ENCODE results near the gene CCDC6.

CCDC6 gene

DNA sequence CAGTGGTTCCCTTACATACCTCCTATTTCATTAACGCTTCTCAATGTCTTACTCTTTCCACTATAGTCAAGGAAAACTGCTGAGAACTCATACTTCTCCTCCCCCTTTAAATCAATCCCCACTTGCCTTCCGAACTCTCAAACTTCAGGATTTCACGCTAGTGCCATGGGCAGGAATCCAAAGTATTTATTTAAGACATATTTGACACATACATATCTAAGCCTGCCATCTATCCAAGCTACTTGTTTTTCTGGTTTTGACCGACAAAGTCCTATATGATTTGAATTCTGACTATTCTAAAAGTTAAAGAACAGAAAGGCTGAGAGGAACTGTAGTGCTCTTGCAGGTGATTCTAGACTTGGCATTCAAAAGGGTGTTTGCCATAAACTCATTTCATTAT, 51.8 kb downstream of the CCDC6 start:
- no peak overlapping the region for H3K4me3 ChIP-seq (ENCODE audit: low read depth, low read length)

- no peak overlapping the region for H3K4me3 ChIP-seq (ENCODE audit: low read depth, low read length)
Observed at GRCh38 chr10:59852670-59853069, 53.7 kb downstream of the CCDC6 start.

DNA sequence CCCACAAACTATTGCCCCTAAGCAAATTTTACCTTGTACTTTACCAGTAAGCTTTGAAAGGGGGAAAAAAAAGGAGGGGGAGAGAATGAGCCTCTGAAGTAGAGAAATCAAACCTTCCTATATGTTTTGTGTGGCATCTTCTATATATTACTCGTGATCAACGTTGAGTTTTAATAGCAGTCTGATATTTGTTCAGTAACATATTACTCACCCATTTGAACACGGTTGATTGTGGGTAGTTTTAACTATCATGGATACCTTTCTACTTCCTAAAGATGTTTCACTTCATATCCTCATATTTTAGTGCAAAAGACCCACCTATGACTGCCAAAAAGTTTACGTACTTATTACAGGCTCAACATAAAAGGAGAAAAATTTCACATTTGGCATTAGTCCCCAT, 54.5 kb downstream of the CCDC6 start:
- no peak overlapping the region for H3K4me3 ChIP-seq (ENCODE audit: low read depth, low read length)

DNA sequence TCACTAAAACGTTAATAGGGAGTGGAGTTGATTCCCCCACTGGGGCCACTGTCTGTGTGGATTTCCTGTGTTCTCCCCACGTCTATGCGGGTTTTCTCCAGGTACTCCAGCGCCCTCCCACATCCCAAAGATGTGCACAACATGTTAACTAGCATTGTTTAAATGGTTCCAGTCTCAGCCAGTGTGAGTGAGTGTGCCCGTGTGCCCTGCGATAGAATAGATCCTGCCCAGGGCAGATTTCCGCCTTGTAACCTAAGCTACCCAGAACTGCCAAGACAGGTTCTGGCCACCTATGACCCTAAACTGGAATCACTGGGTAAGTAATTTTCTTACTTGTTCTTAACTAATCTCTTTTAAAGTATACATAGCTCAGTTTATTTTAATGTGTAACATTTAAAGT, 58.5 kb downstream of the CCDC6 start:
- H3K4me3 ChIP-seq (ENCODE audit: low read depth, low read length) = no peak overlapping the region

DNA sequence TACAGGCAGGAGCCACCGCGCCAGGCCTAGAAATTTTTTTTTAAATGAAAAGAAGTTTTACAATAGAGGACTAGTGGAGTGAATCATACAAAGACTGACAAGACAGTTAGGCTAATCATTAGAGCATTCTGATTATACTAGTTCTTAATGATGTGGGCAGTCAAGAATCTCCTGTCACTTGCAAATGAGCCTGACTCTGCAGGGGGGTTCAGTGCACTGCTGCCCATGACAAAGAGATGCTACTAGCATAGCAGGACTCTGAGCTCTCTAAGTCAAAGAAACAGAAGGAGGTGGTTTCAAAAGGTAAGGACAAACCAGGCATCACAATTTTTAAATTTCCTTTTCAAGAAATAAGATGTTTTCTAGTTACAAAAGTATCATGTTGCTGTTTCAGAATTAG, 59.0 kb downstream of the CCDC6 start:
- no peak overlapping the region for H3K4me3 ChIP-seq (ENCODE audit: low read depth, low read length)

DNA sequence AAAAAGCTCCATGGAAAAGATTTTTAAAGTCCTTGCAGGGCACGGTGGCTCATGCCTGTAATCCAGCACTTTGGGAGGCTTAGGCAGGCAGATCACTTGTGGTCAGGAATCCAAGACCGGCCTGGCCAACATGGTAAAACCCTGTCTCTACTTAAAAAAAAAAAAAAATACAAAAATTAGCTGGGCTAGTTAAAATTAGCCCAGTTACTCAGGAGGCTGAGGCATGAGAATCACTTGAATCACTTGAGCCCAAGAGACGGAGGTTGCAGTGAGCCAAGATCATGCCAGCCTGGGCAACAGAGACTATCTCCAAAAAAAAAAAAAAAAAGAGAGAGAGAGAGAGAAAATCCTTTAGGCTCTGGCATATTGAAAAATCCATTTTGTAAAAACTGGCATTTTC, 61.9 kb downstream of the CCDC6 start:
- no peak overlapping the region for H3K4me3 ChIP-seq (ENCODE audit: low read depth, low read length)

DNA sequence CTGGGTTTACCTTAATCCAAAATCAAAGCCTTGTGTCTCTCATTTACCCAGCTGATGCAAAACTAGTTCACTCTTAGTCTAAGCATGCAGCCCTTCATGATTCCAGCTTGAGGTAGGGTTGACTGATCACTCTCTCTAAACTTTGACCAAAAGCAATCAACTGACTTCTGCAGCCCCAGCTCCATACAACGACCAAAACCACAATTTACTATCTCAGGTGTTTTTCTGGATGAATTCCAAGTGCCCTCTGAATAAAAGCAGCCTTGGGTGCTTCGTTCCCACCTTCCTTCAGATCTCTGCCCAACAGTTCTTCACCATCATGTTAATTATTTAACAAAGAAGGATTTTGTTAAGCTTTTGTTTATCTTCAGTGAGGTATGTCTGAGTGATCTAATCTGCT, 62.6 kb downstream of the CCDC6 start:
- H3K4me3 ChIP-seq (ENCODE audit: low read depth, low read length) = no peak overlapping the region

- H3K4me3 ChIP-seq (ENCODE audit: low read depth, low read length) = no peak overlapping the region
Observed at GRCh38 chr10:59839576-59839975, 66.8 kb downstream of the CCDC6 start.

DNA sequence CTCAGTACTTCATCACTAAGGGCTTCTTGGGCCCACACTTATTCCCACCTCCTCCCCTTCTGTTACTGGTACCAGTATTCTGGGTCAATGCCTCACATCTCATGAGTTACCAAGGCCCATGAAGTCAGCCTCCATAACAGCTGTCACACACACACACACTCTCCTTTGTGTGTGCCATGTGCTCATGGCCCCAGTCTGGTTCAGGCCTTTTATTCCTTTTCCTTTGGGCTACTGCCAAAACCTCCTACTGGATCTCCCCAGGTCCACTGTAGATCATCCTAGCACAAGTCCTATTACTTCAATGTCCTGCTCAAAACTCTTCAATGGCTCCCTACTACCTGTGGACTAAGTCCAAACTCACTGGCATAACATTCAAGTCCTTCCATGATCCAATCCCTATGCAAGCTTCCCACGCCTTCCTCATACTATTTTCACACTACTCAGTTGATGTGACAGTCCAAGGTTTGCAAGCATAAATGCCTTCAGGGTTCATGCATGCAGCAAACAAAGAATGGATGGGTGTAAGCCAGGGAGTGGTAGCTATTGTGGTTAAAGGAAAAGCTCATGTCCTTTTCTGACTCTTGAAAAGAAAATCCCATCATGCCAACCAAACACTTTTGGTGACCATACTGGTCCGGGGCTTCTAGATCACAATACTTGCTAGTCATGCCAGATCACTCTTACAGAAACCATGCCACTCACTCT, 68.1 kb downstream of the CCDC6 start:
- no peak overlapping the region for H3K4me3 ChIP-seq (ENCODE audit: low read depth, low read length)

DNA sequence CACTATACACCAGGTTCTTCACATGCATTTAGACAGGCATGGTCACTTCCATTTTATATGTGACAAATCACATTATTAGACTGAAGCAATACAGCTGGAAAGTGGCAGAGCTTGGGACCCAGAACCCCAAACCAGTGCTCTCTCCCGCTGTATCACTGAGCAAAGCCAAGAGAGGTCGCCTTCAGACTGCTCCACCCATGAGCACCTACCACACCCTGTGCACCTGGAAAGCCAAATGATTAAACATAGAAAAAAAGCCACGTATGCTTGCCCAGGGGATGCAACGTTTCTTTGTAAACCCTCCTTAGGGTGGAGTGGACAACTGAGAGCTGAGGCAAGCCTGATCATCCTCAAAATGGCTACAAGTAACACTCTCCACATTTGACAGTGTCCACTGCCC, 72.5 kb downstream of the CCDC6 start:
- no peak overlapping the region for H3K4me3 ChIP-seq (ENCODE audit: low read depth, low read length)

DNA sequence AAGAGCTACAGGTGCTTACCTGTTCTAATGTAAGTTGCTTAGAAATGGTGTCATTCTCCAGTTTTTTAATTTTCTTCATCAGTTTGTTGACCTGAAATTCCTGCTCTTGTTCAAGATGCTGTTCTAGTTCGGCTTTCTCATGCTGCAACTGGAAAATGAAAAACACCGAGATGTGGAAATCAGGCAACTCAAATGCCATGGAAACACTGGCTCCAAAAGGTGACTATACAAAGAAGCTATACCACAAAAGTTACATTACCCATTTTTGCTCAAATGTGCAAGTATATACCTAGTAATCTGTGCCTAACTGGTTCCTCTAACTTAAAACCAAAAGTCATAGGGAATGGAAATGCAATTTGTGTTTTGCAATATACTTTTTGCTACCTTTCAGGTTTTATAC, 73.8 kb downstream of the CCDC6 start:
- no peak overlapping the region for H3K4me3 ChIP-seq (ENCODE audit: low read depth, low read length)

DNA sequence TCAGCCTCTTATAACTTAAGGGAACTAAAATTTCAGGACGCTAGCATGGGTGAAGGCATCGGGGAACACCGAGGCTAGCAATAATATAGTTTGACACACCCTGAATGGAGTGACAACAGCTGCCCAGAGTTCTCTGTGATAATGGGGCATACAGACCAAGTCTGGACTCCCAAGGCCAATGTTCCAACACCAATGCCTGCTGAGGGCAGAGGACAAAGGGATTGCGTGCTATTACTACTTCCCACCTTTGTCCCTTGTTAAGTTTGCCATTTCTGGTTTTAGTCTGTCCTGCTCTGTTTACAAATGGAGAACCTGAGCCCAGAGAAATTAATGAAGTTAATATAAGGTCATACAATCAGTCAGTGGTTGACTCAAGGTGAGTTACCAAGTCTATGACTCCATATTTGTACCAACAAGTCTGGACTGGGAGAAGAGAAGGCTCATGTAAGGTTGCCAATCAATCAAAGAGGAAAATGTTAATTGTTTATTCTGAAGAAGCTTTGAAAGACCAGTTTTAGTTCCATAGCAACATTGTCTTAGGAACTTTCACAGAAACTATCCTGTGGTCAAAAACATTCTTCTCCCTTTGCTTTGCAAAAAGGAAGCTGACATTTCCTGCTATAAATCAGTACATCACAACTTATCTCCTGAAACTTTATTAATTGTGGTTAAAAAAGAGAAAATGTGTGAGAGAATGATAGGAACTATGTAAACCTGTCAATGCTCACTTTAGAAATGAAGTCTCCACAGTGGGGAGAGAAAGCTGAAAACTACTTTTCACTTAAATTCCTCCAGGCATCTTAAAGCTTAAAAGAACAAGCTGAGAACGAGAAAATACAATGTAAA, 74.5 kb downstream of the CCDC6 start:
- no peak overlapping the region for H3K4me3 ChIP-seq (ENCODE audit: low read depth, low read length)

GRCh38 chr10:59830601-59831259, 75.6 kb downstream of the CCDC6 start:
- no peak overlapping the region for H3K4me3 ChIP-seq (ENCODE audit: low read depth, low read length)

DNA sequence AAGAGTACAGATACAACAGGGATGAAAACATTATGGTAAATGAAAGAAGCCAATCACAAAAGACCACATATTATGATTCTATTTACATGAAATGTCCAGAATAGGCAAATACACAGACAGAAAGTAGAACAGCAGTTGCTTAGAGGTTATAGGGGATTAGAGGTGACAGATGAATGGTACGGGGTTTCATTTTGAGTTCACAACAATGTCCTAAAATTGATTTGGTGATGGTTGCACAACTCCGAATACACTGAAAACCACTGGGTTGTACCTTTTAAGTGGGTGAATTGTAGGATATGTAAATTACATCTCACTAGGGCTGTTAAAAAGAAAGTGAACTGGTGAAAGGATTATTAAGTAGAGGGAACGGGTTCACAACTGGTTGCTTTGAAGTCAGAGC, 76.8 kb downstream of the CCDC6 start:
- H3K4me3 ChIP-seq (ENCODE audit: low read depth, low read length) = no peak overlapping the region

- no peak overlapping the region for H3K4me3 ChIP-seq (ENCODE audit: low read depth, low read length)
Observed at GRCh38 chr10:59829024-59829423, 77.3 kb downstream of the CCDC6 start.

DNA sequence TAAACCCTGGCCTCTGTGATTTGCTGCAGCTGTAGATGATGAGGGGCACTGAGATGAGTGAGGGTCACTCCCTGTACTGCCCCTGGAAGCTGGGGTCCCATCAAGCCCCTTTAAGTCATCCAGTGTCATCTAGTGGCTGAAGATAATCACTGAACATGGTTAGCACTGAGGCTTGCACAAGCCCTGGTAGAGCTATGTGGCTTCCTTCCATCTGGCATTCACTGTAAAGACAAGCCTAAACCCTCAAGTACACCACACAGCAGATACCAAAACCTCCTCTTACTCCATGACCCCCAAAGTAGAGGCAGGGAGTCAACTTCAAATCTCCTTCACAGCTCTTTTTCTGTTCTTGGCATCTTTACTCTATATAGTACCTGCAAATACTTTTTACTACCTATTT, 80.4 kb downstream of the CCDC6 start:
- no peak overlapping the region for H3K4me3 ChIP-seq (ENCODE audit: low read depth, low read length)

DNA sequence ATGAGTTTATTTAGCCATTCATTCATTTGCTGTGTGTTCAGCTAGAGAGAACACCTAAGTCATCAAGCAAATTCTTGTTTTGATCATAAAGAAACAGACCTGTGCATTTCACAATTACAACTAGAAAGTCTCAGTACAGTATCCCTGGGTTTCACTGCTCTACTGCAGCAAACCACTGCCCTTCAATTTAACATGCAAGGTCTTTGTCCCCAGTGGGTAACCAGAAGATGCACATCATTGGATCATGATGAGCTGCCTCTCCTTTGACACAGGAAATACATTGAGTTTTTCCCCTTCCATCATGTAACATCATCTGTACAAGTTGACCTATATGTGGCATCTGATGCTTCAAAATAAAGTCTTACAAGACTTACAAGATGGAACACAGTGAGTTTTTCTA, 82.6 kb downstream of the CCDC6 start:
- no peak overlapping the region for H3K4me3 ChIP-seq (ENCODE audit: low read depth, low read length)

DNA sequence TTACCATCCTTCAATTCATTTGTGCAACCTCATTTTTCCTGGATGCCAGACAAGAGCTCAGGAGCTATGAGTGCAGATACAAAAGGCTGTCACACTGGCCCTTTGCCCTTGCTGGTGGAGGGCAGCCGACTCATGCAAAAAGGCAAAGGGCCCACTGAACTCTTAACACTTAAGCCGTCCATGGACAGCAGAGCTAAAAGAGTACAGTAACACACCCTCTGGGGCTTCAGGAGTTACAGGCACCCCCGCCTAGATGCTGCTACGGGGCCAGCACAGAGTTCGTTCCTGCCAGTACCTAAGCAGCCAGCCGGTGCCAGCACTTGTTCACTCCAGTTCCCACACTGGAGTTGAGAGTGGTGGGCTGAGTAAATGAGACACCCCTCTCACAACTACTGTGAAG, 83.2 kb downstream of the CCDC6 start:
- H3K4me3 ChIP-seq (ENCODE audit: low read depth, low read length) = no peak overlapping the region

DNA sequence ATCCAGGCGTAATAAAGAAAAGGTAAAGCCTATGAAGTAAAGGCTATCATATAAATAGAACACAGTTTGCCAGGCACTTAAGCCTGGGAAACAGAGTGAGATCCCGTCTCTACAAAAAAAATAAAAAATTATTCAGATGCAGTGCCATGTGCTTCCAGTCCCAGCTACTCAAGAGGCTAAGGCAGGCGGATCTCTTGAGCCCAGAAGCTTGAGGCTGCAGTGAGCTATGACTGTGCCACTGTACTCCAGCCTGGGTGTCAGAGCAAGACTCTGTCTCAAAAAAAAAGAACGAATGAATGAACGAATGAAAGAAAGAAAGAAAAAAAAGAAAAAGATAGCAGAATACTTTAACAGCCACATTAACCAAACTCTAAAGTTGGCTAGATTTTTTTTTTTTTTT, 85.9 kb downstream of the CCDC6 start:
- no peak overlapping the region for H3K4me3 ChIP-seq (ENCODE audit: low read depth, low read length)

- H3K4me3 ChIP-seq (ENCODE audit: low read depth, low read length) = no peak overlapping the region
Observed at GRCh38 chr10:59819683-59820082, 86.7 kb downstream of the CCDC6 start.

DNA sequence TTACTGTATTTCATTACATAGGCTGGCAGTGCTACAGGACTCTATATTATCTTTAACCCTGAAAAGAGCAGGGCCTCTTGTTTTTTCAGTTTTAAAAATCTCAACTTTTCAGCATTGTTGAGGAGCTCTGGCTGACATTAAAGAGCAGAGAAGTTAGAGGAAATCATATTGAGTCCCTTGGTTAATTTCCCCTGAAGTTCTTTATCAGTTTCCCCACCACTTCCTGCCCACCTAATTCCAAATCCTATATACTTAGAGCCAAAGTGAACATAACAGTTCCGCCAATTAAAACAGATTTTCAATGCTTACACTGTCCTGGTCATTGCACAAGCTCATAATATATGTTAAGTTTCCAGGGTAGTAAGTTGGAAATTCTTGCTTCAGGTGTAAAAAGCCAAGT, 87.1 kb downstream of the CCDC6 start:
- no peak overlapping the region for H3K4me3 ChIP-seq (ENCODE audit: low read depth, low read length)

DNA sequence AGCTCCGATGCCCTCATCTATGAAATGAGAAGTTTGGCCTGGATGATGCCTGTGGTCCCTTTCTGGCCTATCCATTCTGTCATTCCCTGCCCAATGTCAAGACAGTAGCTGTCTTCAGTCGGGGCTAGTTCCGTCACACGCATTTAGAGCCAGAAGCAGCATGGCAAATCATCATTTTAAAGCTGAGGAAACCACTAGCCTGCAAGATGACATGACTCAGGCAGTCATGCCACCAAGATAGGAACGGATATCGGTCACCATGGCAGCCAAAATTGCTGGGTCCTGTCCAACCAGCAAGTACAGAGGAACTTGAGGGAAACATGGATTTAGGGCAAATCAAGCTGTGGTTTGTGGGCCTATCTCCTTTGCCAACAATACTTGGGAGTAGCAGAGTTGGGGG, 88.6 kb downstream of the CCDC6 start:
- no peak overlapping the region for H3K4me3 ChIP-seq (ENCODE audit: low read depth, low read length)
